Ishikawa (cell line): Measurements from ENCODE around the gene DUSP16.

Experiments used
- CEBPB ChIP-seq: IDR thresholded peaks from 2 replicates; pipeline ENCODE4 v1.6.1; 2012
- CREB1 ChIP-seq: IDR thresholded peaks from 2 replicates; pipeline ENCODE4 v1.6.1; 2012; ENCODE audit warnings: low read depth
- EGR1 ChIP-seq: IDR thresholded peaks from 2 replicates; pipeline ENCODE4 v1.6.1; 2012
- EP300 ChIP-seq: IDR thresholded peaks from 2 replicates; pipeline ENCODE4 v1.6.1; 2012; ENCODE audit warnings: borderline replicate concordance
- FOXM1 ChIP-seq: IDR thresholded peaks from 2 replicates; pipeline ENCODE4 v1.6.1; 2012; ENCODE audit warnings: low read depth, borderline replicate concordance
- MAX ChIP-seq: IDR thresholded peaks from 2 replicates; pipeline ENCODE4 v1.6.1; 2012
- NFIC ChIP-seq: IDR thresholded peaks from 2 replicates; pipeline ENCODE4 v1.6.1; 2012
- RAD21 ChIP-seq: IDR thresholded peaks from 2 replicates; pipeline ENCODE4 v1.6.1; 2012; ENCODE audit warnings: low read depth
- REST ChIP-seq: IDR thresholded peaks from 2 replicates; pipeline ENCODE4 v1.6.1; 2012; ENCODE audit warnings: low read depth, mild to moderate bottlenecking
- TAF1 ChIP-seq: IDR thresholded peaks from 2 replicates; pipeline ENCODE4 v1.6.1; 2012; ENCODE audit warnings: low read depth, mild to moderate bottlenecking
- TCF12 ChIP-seq: IDR thresholded peaks from 2 replicates; pipeline ENCODE4 v1.6.1; 2012; ENCODE audit warnings: low read depth
- TEAD4 ChIP-seq: IDR thresholded peaks from 2 replicates; pipeline ENCODE4 v1.6.1; 2012
- USF1 ChIP-seq: IDR thresholded peaks from 2 replicates; pipeline ENCODE4 v1.6.1; 2012
- YY1 ChIP-seq: IDR thresholded peaks from 2 replicates; pipeline ENCODE4 v1.6.1; 2012; ENCODE audit warnings: low read depth
- ZBTB7A ChIP-seq: IDR thresholded peaks from 2 replicates; pipeline ENCODE4 v1.6.1; 2012; ENCODE audit warnings: low read depth

The DUSP16 gene

GRCh38 chr12:12558291-12558690 is 4.4 kb downstream of the DUSP16 start:
- TF ChIP-seq USF1 (no peak), ZBTB7A (no peak), EP300 (no peak), EGR1 (no peak)

GRCh38 chr12:12557733-12558132 is 4.9 kb downstream of the DUSP16 start:
- TF ChIP-seq EGR1 = no peak
- no peak for TF ChIP-seq REST
- TF ChIP-seq CREB1 = no peak
- TF ChIP-seq CEBPB = no peak
- no peak for TF ChIP-seq YY1
- no peak for TF ChIP-seq ZBTB7A
- no peak for TF ChIP-seq EP300

- TF ChIP-seq TAF1 = no peak
- no peak for TF ChIP-seq CEBPB
- no peak for TF ChIP-seq EP300
- no peak for TF ChIP-seq ZBTB7A
- no peak for TF ChIP-seq NFIC
- TF ChIP-seq MAX = no peak
- TF ChIP-seq YY1 = no peak
- no peak for TF ChIP-seq CREB1
- no peak for TF ChIP-seq RAD21
- TF ChIP-seq REST = no peak
- TF ChIP-seq TEAD4 = no peak
- TF ChIP-seq USF1 = no peak
- no peak for TF ChIP-seq EGR1
- no peak for TF ChIP-seq FOXM1
- TF ChIP-seq TCF12 = no peak
These were observed 7.0 kb downstream of the DUSP16 start for GRCh38 chr12:12555656-12556055.

- no peak for TF ChIP-seq ZBTB7A
- no peak for TF ChIP-seq MAX
- TF ChIP-seq CREB1 = no peak
- no peak for TF ChIP-seq USF1
- TF ChIP-seq REST = no peak
- no peak for TF ChIP-seq RAD21
- TF ChIP-seq EGR1 = no peak
- TF ChIP-seq CEBPB = no peak
- TF ChIP-seq EP300 = no peak
- TF ChIP-seq YY1 = no peak
- no peak for TF ChIP-seq TEAD4
- TF ChIP-seq TCF12 = no peak
- no peak for TF ChIP-seq NFIC
- TF ChIP-seq TAF1 = no peak
- TF ChIP-seq FOXM1 = no peak
These were observed 9.4 kb downstream of the DUSP16 start for GRCh38 chr12:12553208-12553785.

GRCh38 chr12:12551115-12551514 is 11.5 kb downstream of the DUSP16 start:
- TF ChIP-seq NFIC (no peak), CREB1 (no peak), USF1 (no peak), CEBPB (no peak), EGR1 (no peak), REST (no peak)
